Astrocyte (in vitro differentiated cells and primary cell): ENCODE measurements around the gene FLRT2. TPM values are rescaled to one million over a fixed set of nuclear protein-coding genes. Genes with fewer than 3 reads are reported as not detected.
A peak's percentile ranks its signal among the peaks of the same experiment; 100 is the strongest.

Source experiments
- DNase-seq: peaks from one replicate; pipeline ENCODE4 v3.0.0-alpha.2; 2010; ENCODE audit warnings: low read depth
- FAIRE-seq: peaks from 2 replicates; lab custom pipeline; 2011; peaks lifted over from hg19 to GRCh38; lab: Jason Lieb, UNC
- H2AFZ ChIP-seq: 2 replicates; pipeline ENCODE4 v1.6.0; 2012; ENCODE audit warnings: low read depth, low read length, inconsistent platforms
- H3K27ac ChIP-seq: 2 replicates; pipeline ENCODE4 v1.5.1; 2011; ENCODE audit warnings: low read depth, low read length, inconsistent platforms
- H3K27me3 ChIP-seq: 2 replicates; pipeline ENCODE4 v1.6.0; 2011; ENCODE audit warnings: low read length, inconsistent platforms; ENCODE audit not compliant: insufficient read depth
- H3K36me3 ChIP-seq: 2 replicates; pipeline ENCODE4 v1.5.1; 2011; ENCODE audit warnings: low read length, inconsistent platforms; ENCODE audit not compliant: insufficient read depth
- H3K4me1 ChIP-seq: 2 replicates; pipeline ENCODE4 v1.5.1; 2011; ENCODE audit warnings: low read length, inconsistent platforms; ENCODE audit not compliant: insufficient read depth
- H3K4me2 ChIP-seq: 2 replicates; pipeline ENCODE4 v1.6.0; 2012; ENCODE audit warnings: low read length, inconsistent platforms
- H3K4me3 ChIP-seq: 2 replicates; pipeline ENCODE4 v1.5.1; 2011; ENCODE audit warnings: low read depth, mild to moderate bottlenecking, low read length, inconsistent platforms; ENCODE audit not compliant: insufficient read depth
- H3K79me2 ChIP-seq: 2 replicates; pipeline ENCODE4 v1.6.0; 2012; ENCODE audit warnings: mild to moderate bottlenecking, low read length, inconsistent platforms; ENCODE audit not compliant: insufficient read depth
- H3K9ac ChIP-seq: 2 replicates; pipeline ENCODE4 v1.6.0; 2012; ENCODE audit warnings: mild to moderate bottlenecking, low read length, inconsistent platforms
- H3K9me3 ChIP-seq: 2 replicates; pipeline ENCODE4 v1.5.1; 2012; ENCODE audit warnings: low read depth, mild to moderate bottlenecking, low read length, inconsistent platforms; ENCODE audit not compliant: insufficient read depth
- H4K20me1 ChIP-seq: 2 replicates; pipeline ENCODE4 v1.6.0; 2012; ENCODE audit warnings: low read length, inconsistent platforms; ENCODE audit not compliant: insufficient read depth
- H3K27ac Mint-ChIP-seq: one replicate; pipeline ENCODE4 v1.8.0; 2021; ENCODE audit warnings: mild to moderate bottlenecking, mixed read lengths; ENCODE audit not compliant: unreplicated experiment
- H3K27me3 Mint-ChIP-seq: one replicate; pipeline ENCODE4 v1.8.0; 2021; ENCODE audit warnings: low read depth, mixed read lengths; ENCODE audit not compliant: unreplicated experiment
- H3K36me3 Mint-ChIP-seq: one replicate; pipeline ENCODE4 v1.8.0; 2021; ENCODE audit warnings: low read depth, mixed read lengths; ENCODE audit not compliant: unreplicated experiment
- H3K4me1 Mint-ChIP-seq: one replicate; pipeline ENCODE4 v1.8.0; 2021; ENCODE audit warnings: low read depth, mixed read lengths; ENCODE audit not compliant: unreplicated experiment
- H3K4me3 Mint-ChIP-seq: one replicate; pipeline ENCODE4 v1.8.0; 2021; ENCODE audit warnings: mild to moderate bottlenecking, moderate library complexity, mixed read lengths; ENCODE audit not compliant: unreplicated experiment
- H3K9me3 Mint-ChIP-seq: one replicate; pipeline ENCODE4 v1.8.0; 2021; ENCODE audit warnings: mild to moderate bottlenecking, mixed read lengths; ENCODE audit not compliant: unreplicated experiment
- EZH2 ChIP-seq: IDR thresholded peaks from 2 replicates; pipeline ENCODE4 v1.6.1; 2012; ENCODE audit warnings: mild to moderate bottlenecking, low read length, inconsistent platforms; ENCODE audit not compliant: insufficient read depth
- total RNA-seq: library from RNA; stranded (reverse); gene quantifications from 2 replicates; pipeline ENCODE4 v1.2.1, GENCODE V29; 2021
- TF ChIP-seq, protein P1 (sequence below): IDR thresholded peaks from 2 replicates; pipeline ENCODE4 v1.5.1; 2011; ENCODE audit warnings: low read depth, mild to moderate bottlenecking, inconsistent platforms, low read length, moderate library complexity; ENCODE audit not compliant: insufficient read depth

The FLRT2 gene
- total RNA-seq, 1 donor from 2014 or later = 227 TPM

DNA sequence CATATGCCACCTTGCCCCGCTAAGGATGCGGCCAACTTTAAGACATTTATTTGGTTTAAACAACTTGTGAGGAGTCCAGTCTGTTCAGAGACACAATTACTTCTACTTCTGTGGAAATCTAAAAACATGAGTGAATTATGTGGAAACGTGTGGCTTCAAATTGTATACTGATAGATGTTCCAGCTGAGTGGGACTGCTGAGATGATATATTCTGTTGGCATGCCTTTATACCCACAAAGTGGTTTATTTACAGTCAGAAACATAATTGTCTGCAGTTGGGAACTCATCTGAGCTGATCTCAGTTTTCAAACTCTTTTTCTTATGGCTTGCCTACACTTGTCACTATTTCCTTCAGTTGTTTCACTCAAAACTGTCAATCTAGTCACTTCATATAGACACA, 67.8 kb downstream of the FLRT2 start:
- no peak overlapping the region for H3K4me3 ChIP-seq
- H3K36me3 Mint-ChIP-seq = peaks cover 7% of the 10 kb centered on the region
- H3K27me3 ChIP-seq = no peaks in the 10 kb centered on the region
- TF ChIP-seq, protein P1, sequence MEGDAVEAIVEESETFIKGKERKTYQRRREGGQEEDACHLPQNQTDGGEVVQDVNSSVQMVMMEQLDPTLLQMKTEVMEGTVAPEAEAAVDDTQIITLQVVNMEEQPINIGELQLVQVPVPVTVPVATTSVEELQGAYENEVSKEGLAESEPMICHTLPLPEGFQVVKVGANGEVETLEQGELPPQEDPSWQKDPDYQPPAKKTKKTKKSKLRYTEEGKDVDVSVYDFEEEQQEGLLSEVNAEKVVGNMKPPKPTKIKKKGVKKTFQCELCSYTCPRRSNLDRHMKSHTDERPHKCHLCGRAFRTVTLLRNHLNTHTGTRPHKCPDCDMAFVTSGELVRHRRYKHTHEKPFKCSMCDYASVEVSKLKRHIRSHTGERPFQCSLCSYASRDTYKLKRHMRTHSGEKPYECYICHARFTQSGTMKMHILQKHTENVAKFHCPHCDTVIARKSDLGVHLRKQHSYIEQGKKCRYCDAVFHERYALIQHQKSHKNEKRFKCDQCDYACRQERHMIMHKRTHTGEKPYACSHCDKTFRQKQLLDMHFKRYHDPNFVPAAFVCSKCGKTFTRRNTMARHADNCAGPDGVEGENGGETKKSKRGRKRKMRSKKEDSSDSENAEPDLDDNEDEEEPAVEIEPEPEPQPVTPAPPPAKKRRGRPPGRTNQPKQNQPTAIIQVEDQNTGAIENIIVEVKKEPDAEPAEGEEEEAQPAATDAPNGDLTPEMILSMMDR = no peak
- TF ChIP-seq EZH2 = no peak
- no peaks in the 10 kb centered on the region for H3K79me2 ChIP-seq
- H3K27me3 Mint-ChIP-seq = no peaks in the 10 kb centered on the region
- no peaks in the 10 kb centered on the region for H3K9me3 Mint-ChIP-seq
- H3K4me1 ChIP-seq = no peaks in the 10 kb centered on the region
- H3K27ac ChIP-seq = no peak overlapping the region
- H4K20me1 ChIP-seq = no peaks in the 10 kb centered on the region
- H3K9ac ChIP-seq = no peak overlapping the region
- no peak overlapping the region for H3K4me3 Mint-ChIP-seq
- H3K4me1 Mint-ChIP-seq = peaks cover 39% of the 10 kb centered on the region
- no peak overlapping the region for H2AFZ ChIP-seq
- no peaks in the 10 kb centered on the region for H3K36me3 ChIP-seq
- FAIRE-seq (no peak), DNase-seq (no peak)
- no peak overlapping the region for H3K4me2 ChIP-seq
- no peaks in the 10 kb centered on the region for H3K9me3 ChIP-seq
- H3K27ac Mint-ChIP-seq = peak overlapping the region; percentile 72

DNA sequence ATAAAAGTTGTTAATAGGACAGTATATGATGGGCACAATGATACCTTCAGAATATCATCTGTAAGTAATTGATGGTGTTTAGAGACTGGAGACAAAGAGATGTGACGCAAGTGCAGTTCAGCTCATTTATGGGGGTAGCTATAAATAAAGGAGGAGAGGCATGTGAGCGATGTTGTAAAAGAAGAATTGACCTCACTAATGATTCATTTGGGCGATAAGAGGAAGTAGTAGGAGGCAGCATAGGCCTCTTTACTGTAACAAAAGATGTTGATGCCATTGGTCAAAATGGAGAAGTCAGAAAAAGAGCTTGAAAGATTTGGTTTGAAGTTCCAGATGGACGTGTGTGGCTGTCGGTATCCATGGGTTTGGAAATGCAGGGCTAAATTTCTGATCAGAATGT, 70.0 kb downstream of the FLRT2 start:
- no peaks in the 10 kb centered on the region for H3K27me3 Mint-ChIP-seq
- H3K4me3 ChIP-seq = no peak overlapping the region
- no peak for TF ChIP-seq EZH2
- TF ChIP-seq, protein P1 = no peak
- no peaks in the 10 kb centered on the region for H3K9me3 Mint-ChIP-seq
- H3K4me2 ChIP-seq = no peak overlapping the region
- H3K9me3 ChIP-seq = no peaks in the 10 kb centered on the region
- no peak for FAIRE-seq
- H3K27ac ChIP-seq = no peak overlapping the region
- H3K27ac Mint-ChIP-seq = no peak overlapping the region
- H3K9ac ChIP-seq = no peak overlapping the region
- H2AFZ ChIP-seq = no peak overlapping the region
- no peaks in the 10 kb centered on the region for H4K20me1 ChIP-seq
- H3K36me3 Mint-ChIP-seq = peaks cover 7% of the 10 kb centered on the region
- no peaks in the 10 kb centered on the region for H3K79me2 ChIP-seq
- no peaks in the 10 kb centered on the region for H3K27me3 ChIP-seq
- no peaks in the 10 kb centered on the region for H3K36me3 ChIP-seq
- no peaks in the 10 kb centered on the region for H3K4me1 ChIP-seq
- H3K4me1 Mint-ChIP-seq = peaks cover 43% of the 10 kb centered on the region
- peak; percentile 74 for DNase-seq
- no peak overlapping the region for H3K4me3 Mint-ChIP-seq

DNA sequence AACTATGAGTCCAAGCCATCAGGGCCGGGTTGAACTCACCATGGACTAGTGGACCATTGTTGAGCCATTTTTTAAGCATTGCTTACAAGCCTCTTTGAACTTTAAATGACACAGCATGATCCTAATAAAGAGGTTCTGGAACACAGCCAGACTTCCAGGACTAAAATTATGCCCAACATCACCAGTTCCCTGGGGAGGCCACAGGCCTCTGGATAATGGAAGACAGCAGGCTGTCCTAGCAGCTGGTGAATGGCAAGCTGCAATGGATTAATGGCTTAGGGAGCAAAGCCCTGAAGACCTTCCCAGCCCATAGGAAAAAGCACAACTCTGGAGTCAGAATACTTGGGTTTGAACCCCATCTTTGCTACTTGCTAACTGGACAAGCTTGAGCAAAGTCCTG, 71.3 kb downstream of the FLRT2 start:
- Mint-ChIP-seq H3K27ac (peak overlapping the region; percentile 15), H3K4me1 (peaks cover 43% of the 10 kb centered on the region), H3K9me3 (no peaks in the 10 kb centered on the region), H3K36me3 (peaks cover 7% of the 10 kb centered on the region), H3K4me3 (no peak overlapping the region), H3K27me3 (no peaks in the 10 kb centered on the region)
- no peak overlapping the region for H3K4me3 ChIP-seq
- no peak overlapping the region for H3K4me2 ChIP-seq
- H3K36me3 ChIP-seq = no peaks in the 10 kb centered on the region
- no peak overlapping the region for H3K27ac ChIP-seq
- no peak overlapping the region for H2AFZ ChIP-seq
- no peaks in the 10 kb centered on the region for H3K4me1 ChIP-seq
- TF ChIP-seq, protein P1 = no peak
- TF ChIP-seq EZH2 = no peak
- H4K20me1 ChIP-seq = no peaks in the 10 kb centered on the region
- no peak for FAIRE-seq
- H3K27me3 ChIP-seq = no peaks in the 10 kb centered on the region
- H3K9ac ChIP-seq = no peak overlapping the region
- no peaks in the 10 kb centered on the region for H3K79me2 ChIP-seq
- no peak for DNase-seq
- H3K9me3 ChIP-seq = no peaks in the 10 kb centered on the region
